GM19372 (cell line): ENCODE results near the gene TEKTIP1.

Experiments used
- ATAC-seq: cut with Tn5 transposase; IDR thresholded peaks from one replicate; pipeline ENCODE4 v1.9.1; 2021; ENCODE audit warnings: mild to moderate bottlenecking, low read depth, moderate library complexity; ENCODE audit not compliant: unreplicated experiment

The TEKTIP1 gene

DNA sequence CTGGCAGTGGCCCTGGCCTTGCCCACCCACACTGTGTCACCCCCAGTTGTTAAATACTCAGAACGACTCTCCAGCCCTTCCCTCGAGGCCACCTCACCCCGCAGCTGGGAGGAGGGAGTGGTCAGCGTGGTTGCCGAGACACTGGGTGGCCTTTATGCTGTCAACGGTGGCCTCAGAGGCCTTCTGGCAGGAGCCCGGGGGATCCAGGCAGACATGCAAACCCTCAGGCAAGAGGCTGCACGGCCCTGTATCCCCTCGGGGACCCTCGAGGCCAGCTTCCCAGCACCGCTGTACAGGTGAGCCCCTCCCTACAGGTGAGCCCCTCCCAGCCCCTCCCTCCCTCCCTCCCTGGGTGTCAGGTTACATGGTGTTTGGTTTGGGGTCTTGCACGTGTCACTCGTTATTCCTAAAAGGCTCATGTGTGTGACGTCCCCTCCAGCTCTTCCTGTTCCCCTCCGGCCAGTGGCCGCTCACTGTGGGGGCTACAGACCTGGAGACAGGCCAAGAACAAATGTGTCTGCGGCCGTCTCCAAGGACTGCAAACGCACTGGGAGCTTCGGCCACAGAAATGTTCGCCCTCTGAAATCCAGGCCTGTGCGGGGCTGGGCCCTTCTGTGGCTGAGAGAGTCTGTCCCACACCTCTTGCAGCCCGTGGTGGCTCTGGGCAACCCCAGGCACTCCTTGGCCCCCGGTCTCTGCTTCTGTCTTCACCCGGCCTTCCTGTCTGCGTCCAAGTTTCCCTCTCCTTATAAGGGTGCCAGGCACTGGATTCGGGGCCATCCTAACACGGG, at the start of gene TEKTIP1:
Gene TEKTIP1 (plus strand): TSS at position 210 of the 791 bp plus-strand sequence. CDS start 4 bp downstream, at position 214.
- no peak for ATAC-seq

DNA sequence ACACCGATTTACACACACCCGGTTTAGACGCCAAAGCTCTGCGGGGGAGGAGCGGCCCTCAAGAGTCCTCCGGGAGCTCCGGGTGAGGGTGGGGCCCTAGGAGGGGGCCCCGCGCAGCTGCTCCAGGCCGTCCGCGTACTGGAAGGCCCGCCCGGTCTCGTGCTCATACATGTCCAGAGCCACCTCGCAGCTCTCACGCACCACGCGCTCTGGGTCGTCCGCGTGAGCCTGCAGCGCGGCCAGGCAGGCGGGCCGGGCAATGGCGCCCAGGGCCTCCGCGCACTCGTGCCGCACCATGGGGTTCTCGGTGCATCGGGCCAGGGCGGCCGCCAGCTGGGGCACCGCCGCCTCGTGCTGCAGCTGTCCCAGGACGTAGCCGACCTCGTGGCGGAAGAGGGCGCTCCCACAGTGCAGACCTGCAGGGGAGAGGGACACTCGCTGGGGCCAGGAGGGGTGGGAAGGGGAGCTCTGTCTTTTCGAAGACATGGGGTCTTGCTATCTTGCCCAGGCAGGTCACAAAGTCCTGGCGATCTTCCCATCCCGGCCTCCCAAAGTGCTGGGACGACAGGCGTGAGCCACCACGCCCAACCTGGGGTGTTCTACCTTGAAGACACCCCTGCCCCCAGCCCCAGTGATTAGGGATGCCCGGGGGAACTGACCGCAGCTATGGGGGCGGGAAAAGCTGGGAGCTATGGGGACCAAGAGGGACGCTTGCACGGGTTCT, 47.4 kb upstream of the TEKTIP1 start:
- no peak for ATAC-seq

DNA sequence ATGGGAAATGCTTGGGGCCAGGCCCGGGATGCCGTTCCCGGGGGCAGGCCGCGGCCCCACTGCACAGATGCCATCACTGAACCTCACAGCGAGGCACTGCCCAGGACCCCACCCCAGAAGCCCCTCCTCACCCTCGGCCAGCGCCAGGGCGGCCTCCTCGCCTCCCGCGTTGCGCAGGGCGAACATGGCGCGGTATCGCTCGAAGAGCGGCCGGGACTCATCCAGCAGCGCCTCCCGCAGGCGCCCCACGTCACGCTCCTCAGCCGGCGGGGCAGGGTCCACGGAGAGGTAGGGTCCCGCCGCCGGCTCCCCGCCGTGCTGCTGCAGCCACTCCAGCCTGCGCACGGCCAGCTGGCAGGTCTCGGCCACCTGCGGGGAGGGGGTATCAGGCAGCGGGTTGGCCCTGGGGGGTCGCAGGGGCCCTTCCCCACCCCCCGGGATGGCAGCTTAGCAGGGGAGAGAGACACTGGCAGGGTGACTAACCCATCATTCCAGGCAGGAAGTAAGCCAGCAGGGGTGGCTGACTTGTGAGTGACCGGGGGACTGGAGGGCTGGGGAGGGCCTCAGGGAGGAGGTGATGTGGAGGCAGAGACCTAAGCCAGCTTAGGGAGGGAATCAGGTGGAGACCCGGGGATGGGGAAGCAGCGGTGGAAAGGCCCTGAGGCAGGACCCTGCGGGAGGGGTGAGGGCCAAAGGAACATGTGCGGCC, 46.7 kb upstream of the TEKTIP1 start:
- no peak for ATAC-seq

DNA sequence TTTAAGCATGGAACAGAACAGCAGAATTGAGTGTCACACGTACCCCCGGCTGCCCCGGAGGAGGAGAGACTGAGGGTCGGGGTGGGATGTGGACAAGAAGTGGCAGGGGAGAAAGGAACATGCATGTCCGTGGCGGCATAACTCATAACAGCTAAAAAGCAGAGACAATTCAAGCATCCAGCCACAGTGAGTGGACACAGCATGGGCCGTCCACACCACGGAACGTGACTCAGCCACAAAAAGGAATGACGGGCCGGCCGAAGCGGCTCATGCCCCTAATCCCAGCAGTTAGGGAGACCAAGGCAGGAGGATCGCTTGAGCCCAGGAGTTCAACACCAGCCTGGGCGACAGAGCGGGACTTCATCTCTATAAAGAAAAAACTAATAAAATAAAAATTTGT, 46.1 kb upstream of the TEKTIP1 start:
- no peak for ATAC-seq

DNA sequence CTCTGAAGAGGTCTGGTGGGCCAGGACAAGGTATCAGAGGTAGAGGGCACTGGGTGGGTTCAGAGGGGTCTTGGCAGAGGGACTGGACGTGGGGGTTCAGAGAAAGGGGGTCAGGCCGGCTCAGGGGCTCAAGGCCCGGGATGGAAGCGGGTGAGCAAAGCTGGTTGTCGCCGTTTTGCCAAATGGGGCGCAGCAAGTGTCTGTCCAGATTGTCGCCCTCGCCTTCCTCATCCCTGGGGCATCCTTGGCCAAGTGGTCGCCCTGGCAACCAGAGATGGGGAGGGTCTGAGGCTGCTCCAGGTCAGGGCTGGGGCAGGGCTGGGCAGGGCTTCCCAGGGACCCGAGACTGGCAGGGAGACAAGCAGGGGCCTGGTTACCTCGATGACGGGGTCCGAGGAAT, 45.3 kb upstream of the TEKTIP1 start:
- no peak for ATAC-seq

DNA sequence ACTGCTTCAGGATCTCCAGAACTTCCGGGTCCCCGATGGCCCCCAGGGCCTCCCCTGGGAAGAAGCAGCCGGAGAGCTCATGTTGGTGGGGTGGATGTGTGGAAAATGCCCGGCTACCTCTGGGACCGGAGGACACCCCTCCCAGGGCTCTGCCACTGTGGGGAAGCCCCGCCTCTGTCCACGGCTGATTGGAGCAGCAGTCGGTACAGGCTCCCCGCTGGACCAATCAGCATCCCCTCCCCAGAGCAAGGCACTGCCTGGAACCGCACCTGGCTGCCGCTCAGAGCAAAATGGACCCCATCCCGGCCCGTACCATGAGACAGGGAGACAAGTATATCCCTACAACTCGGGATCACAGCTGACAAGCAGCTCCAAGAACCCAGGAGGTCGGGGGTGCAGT, 44.9 kb upstream of the TEKTIP1 start:
- no peak for ATAC-seq

DNA sequence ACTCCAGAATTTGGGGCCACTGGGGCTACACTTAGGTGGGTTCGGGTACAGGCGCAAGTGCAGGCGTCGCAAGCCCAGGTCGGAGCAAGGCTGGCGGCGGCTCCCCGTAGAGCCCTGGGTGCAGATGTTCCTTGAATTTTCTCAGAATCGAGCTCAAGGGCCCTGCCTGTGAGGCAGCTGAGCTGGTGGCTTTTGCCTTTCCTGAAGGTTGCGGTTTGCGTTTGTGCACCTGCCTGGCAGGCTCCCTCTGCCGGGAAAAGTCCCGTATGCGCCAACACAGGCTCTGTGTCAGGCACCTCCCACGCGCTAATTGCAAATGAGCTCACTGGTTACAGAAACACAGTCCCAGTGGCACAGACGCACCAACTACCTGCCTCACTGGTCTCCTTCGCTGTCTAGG, 44.4 kb upstream of the TEKTIP1 start:
- no peak for ATAC-seq

DNA sequence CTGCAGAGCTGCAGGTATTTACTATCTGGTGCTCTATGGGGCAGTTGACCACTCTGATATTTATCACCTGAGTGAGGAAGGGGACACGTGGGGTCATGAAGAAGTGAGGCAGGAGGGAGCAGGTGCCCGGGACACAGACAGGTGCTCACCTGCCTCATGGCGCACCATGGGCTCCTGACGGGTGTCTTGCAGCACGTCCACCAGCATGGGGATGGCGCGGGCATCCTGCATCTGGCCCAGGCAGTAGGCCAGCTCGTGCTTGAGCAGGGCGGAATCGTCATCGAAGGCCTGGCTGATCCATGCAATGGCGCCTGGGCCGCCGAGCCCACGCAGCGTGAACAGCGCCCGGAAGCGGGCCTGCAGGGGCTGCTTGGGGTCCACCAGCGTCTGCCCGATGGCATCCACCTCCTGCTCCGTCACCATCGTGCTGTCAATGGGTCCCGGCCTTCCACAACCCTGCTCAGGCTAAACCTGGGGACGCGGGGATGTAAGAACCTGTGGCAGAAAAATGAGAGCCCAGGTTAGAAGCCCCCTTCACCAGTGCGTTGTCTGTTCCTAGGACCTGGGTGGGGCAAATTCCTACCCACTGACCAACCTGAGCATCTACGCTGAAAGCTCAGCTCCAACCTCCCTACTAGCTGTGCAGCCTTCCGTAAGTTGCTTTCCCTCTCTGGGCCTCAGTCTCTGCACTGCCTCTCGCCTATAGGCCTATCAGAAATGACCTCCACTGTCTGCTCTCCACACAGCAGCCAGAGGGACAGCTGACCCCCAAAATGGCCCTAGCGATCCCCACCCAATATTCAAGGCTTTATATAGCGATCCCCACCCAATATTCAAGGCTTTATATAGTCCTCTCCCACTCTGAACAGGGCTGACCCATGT, 42.3 kb upstream of the TEKTIP1 start:
- ATAC-seq = no peak

DNA sequence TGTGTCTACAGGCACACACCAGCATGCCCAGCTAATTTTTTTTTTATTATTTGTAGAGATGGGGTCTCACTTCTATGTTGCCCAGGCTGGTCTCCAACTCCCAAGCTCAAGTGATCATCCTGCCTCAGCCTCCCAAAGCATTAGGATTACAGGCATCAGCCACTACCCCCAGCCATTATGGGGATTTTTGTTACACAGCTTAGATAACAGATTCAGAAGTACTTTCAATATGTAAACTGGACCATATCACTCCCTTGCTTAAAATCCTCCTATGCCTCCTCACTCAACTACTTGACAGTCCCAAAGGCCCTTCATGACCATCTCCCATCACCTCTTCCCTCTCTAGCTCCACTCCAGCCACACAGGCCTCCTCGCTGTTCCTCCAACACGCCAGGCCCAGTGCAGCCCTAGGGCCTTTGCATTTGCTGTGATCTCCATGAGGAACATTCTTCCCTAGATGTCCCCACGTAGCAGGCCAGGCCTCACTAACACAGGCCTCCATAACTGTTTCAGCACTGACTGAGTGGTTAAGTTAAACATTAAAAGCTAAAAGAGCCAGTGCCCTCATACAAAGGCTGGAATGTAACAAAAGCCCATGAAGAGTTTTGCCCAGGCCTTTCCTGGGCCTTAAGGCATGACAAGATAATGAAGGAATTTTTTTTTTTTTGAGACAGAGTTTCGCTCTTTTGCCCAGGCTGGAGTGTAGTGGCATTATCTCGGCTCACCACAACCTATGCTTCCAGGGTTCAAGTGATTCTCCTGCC, 41.0 kb upstream of the TEKTIP1 start:
- ATAC-seq = no peak

DNA sequence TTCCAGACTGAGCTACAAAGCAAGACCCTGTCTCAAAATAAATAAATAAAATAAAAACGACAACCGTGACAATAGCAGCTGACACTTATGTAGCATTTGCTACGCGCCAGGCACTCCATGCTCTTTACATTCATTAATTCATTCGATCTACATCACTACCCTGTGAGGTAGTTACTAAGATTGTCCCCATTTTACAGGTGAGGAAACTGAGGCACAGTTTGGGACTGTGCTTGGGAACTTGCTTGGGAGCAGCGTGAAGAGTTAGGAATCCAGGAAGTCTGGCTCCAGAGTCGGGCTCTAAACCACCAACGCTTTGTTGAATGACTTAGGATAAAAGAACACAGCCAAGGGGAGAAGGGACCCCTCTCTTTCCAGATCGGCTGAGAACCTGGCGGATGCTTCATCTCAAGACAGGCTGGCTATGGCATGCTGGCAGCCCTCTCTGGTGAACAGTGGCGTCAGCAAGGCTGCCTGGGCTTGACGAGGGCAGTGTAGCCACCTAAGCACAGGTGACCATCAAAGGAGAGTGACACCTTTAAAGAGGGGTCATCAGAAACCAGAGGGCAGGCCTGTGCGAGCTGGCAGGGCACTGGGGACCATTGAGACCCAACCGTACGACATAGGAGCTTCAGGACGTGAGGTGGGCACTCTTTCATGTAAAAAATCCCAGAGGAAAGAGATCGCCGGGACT, 39.1 kb upstream of the TEKTIP1 start:
- peak; percentile 11 for ATAC-seq

DNA sequence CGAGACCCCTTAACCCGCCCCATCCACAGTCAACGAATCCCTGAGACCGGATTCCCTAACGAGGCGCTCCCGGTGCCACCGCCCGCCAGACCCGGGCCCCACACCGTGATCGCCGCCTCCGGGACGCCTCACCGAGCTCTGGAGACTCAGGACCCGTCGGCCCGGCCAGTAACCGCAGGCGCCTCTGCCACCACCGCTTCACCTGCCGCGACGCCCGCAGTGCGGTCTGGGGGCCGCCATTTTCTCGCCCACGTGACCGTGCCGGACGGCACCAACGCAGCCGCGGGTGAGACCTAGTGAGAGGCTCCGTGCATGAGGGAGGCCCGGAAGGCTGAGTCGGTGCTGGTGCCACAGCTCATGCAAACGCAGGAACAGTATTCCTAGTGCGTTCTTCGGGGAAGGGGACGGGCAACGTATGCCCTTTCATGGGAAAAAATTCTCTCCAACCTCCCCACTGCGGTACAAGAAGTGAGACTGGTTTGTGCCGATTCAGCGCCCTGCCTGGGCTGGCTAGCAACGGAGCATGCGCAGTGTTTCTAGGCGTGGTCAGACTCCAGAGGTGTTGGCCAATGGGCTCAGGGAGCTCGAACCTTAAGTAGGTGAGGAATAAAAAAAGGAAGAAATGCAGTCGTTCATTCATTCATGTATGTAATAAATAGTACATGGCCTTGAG, 38.4 kb upstream of the TEKTIP1 start, which contains the start of gene DOHH:
Gene DOHH (minus strand): TSS at position 246 of the 673 bp plus-strand sequence. CDS start 3,860 bp downstream, outside the sequence.
- peak; percentile 80 for ATAC-seq

DNA sequence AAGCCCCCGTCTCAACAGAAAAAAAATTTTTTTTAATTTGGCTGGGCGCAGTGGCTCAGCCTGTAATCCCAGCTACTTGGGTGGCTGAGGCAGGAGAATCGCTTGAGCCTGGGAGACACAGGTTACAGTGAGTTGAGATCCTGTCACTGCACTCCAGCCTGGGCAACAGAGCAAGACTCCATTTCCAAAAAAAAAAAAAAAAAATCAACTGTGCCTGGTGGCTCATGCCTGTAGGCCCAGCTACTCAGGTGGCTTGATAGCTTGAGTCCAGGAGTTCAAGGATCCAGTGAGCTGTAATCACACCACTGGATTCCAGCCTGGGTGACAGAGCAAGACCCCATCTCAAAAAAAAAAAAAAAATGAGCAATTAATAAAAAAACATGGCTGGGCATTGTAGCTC, 37.2 kb upstream of the TEKTIP1 start:
- no peak for ATAC-seq

DNA sequence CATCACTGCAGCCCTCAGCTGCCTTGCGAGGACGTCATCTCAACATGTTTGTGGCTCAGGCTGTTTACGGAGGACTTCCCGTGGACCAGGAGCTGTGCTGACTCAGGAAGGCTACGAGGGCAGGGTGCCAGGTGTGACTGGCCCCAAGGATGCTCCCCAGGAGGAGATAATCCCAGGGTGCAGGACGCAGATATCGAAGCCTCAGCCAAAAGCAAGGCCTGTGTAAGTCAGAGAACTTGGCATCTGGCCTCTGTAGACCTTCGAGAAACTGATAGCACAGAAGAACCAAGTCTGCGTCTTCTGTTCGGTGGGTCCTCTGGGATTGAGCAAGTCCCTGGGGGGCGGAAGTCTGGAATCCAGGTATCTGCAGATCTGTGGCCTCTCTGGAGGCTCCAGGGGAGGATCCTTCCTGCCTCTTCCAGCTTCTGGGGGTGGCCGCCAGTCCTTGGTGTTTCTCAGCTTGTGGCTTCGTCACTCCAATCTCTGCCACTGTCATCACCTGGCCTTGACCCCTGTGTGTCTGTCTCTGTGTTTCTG, 35.9 kb upstream of the TEKTIP1 start:
- ATAC-seq = no peak

DNA sequence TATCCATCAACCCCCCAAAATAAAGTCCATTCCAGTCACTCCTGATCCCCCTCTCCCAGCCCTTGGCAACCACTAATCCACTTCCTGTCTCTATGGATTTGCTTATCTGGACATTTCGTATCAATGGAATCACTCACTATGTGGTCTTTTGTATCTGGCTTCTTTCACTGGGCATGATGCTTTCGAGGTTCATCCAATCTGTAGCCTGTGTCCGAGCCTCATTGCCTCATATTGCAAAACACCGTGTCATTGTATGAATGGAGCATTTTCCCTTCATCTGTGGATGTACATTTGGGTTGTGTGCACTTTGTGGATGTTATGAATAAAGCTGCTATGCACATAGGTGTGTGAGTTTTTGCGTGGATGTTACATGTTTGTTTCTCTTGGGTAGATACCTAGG, 34.2 kb upstream of the TEKTIP1 start:
- ATAC-seq = no peak

DNA sequence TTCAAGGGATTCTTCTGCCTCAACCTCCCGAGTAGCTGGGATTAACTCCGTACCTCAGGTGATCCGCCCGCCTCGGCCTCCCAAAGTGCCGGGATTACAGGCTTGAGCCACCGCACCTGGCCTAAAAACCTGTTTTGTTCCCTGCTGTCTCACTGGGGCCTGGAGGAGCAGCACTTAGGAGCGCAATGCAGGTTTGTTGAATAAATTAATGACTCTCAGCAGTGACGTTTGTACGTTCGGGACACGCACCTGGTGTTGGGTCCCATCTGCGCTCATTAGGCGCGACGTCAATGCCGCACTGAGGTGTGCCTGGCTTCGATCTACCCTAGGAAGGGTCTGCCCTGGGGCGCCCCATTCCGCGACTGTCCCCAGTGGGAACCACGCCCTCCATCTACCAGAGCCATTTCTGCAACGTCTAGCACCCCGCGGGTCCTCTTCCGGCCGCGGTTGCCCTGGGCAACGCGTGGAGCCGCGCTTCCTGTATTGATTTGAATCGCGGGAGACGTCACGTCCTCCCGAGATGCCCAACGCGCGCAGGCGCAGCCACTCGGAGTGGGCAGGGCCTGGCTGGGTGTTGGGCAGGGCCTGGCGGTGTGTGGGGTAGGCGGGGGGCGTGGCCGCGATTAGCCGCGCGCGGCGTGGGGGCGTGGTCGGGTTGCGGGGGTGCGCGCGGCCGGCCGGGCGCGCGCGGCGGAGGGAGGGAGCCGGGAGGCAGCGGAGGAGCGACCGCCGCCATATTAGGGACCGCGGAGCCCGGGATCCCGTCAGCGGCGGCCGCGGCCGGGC, 33.2 kb upstream of the TEKTIP1 start, which contains the start of gene FZR1:
Gene FZR1 (plus strand): TSS at position 714 of the 786 bp plus-strand sequence. CDS start 16,679 bp downstream, outside the sequence.
- peak; percentile 92 for ATAC-seq

DNA sequence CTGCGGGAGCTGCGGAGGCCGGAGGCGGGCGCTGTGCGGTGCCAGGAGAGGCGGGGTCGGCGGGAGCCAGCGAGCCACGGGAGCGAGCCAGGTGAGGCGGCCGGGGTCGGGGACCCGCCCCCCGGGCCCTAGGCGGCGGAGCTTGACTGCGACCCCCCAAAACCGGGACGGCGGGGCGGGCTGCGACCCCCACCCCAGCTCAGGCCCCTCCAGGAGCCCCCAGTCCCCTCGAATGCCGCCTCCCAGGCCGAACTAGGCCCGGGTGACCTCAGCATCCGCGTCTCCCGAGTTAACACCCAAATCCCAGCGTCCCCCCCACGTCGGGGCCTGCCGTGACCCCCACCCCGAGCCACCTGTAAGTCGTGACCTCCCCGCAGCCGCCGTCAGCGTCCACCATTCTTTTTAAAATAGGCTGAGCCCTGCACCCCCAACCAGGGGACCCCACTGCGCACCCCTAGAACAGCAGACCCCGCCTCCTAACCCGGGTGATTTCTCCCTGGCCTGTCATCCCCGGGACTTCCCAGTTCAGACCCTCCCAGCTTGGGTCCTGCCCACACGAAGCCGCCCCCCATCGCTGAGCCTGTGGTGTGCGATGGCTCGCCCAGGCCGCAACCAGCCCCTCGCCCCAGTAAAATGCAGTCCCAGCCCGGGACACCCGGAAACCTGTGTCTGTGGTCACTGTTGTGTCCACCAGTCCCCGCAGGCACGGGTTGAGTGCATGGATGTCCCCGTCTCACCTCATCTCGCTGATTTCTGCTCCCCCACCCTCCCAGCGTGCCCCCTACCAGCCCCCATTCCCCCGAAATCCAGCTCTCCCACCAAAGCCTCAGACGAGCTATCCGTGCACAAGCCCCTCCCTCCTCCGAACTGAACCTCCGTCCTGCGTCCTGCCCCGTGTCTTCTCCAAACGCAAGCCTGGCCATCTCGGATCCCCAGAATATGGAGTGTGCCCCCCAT, 32.3 kb upstream of the TEKTIP1 start:
- no peak for ATAC-seq
